Stomach (tissue), 9 donors: ENCODE results near the gene SCARB1. TPM values are rescaled to one million over a fixed set of nuclear protein-coding genes. Genes with fewer than 3 reads are reported as not detected.

Experiments
- DNase-seq, 2 donors: peaks; one replicate each; pipeline versions ENCODE4 v3.0.0 to v3.0.0-alpha.2; 2013 to 2019
- H3K27ac ChIP-seq, 5 donors: fragments of 200-600 bp in 4 of 5; sonication (generic) in 4 of 5; one replicate each; pipeline ENCODE4 v1.5.1; 2013 to 2019; ENCODE audit warnings: mild to moderate bottlenecking in 1 of 5, moderate library complexity in 1 of 5
- H3K27me3 ChIP-seq, 3 donors: fragments of 200-600 bp; sonication (generic); one replicate each; pipeline ENCODE4 v1.5.1; 2017 to 2019; ENCODE audit warnings: mixed run types in 1 of 3
- H3K36me3 ChIP-seq, 4 donors: fragments of 200-600 bp; sonication (generic); 1 replicate in 3 of 4; 2 replicates in 1 of 4; pipeline ENCODE4 v1.5.1; 2016 to 2019
- H3K4me1 ChIP-seq, 4 donors: fragments of 200-600 bp; sonication (generic); one replicate each; pipeline ENCODE4 v1.5.1; 2016 to 2019
- H3K4me3 ChIP-seq, 4 donors: fragments of 200-600 bp; sonication (generic) in 3 of 4; one replicate each; pipeline ENCODE4 v1.5.1; 2016 to 2019; ENCODE audit warnings: mild to moderate bottlenecking in 1 of 4
- H3K9me3 ChIP-seq, 4 donors: fragments of 200-600 bp; sonication (generic); one replicate each; pipeline ENCODE4 v1.5.1; 2016 to 2019
- CTCF ChIP-seq, 7 experiments: fragments of 450-650 bp in 4 of 7; fragments of 200-600 bp in 3 of 7; sonication (generic) in 3 of 7; IDR thresholded peaks; one replicate each; pipeline ENCODE4 v1.5.1; 2016 to 2019; ENCODE audit warnings: antibody characterized with exemption in 7 of 7, control low read depth in 2 of 7, mild to moderate bottlenecking in 1 of 7
- EP300 ChIP-seq: sonication (generic); formaldehyde crosslinking; IDR thresholded peaks from one replicate; pipeline ENCODE4 v1.6.1; 2017; ENCODE audit warnings: antibody characterized with exemption
- POLR2A ChIP-seq, 4 donors: fragments of 450-650 bp; IDR thresholded peaks; one replicate each; pipeline ENCODE4 v1.6.1; 2016; ENCODE audit warnings: antibody characterized with exemption in 4 of 4, control low read depth in 2 of 4, mild to moderate bottlenecking in 1 of 4, moderate library complexity in 1 of 4
- POLR2AphosphoS5 ChIP-seq, 3 donors: sonication (generic); formaldehyde crosslinking; IDR thresholded peaks; one replicate each; pipeline ENCODE4 v1.6.1; 2016; ENCODE audit warnings: antibody characterized with exemption in 3 of 3
- WGBS, 5 donors: extraction: QIAGEN DNeasy Blood & Tissue Kit in 3 of 5; methylation state at CpG; one replicate each; pipeline versions ENCODE4 v1.1.5 to v1.1.7; 2013 to 2018; 5-methylcytosine and 5-hydroxymethylcytosine counted together
- intact Hi-C: fragments of 100-400 bp; cut with DNase I; formaldehyde crosslinking; loops from one replicate; pipeline ENCODE4 v1.15.1; 2023; ENCODE audit warnings: low total_unique reads
- polyA plus RNA-seq, 3 donors: library from polyadenylated mRNA; stranded (reverse); fragments of 200-250 nt; gene quantifications; one replicate each; pipeline ENCODE4 v1.2.3, GENCODE V29; 2013
- total RNA-seq, 5 donors: library from RNA; depleted of rRNA; stranded (reverse); fragments of >200 nt; gene quantifications; one replicate each; pipeline versions ENCODE4 v1.1.0 to v1.2.3, GENCODE V29; 2014 to 2016
- donor health status: healthy with polysubstance abuse.
- donor health status: Bipolar disorder and iron deficiency.
- donor health status: healthy.

SCARB1 gene
- total and polyA plus RNA-seq, 8 donors = 2.9 to 63.7 (median 8.8) TPM

- TF ChIP-seq CTCF (IDR thresholded peaks at IDR 0.05) = no peak
- no peak for TF ChIP-seq POLR2A (IDR thresholded peaks at IDR 0.05)
- TF ChIP-seq POLR2AphosphoS5 (IDR thresholded peaks at IDR 0.05) = peak in 1 of 3 donors; percentile 18
- TF ChIP-seq EP300 = no peak
- no peaks in the 10 kb centered on the region for H3K27me3 ChIP-seq
- H3K4me1 ChIP-seq = peaks cover 0 to 29% (median 19%) of the 10 kb centered on the region in 4 donors
- no peak overlapping the region for H3K4me3 ChIP-seq
- H3K27ac ChIP-seq = peak overlapping the region in 1 of 5 donors; percentile 43
- intact Hi-C loops = no loop called here
- no peaks in the 10 kb centered on the region for H3K9me3 ChIP-seq
- H3K36me3 ChIP-seq = no peaks in the 10 kb centered on the region
- DNase-seq = peak; percentile 44 to 66
- 61 to 66% (median 63%) methylated on average over 12 of the region's 12 CpGs for WGBS, 5 donors
These were observed 16.3 kb downstream of the SCARB1 start for GRCh38 chr12:124847113-124848074.

- no peak overlapping the region for H3K27ac ChIP-seq
- 91 to 94% (median 93%) methylated on average over 37 of the region's 37 CpGs for WGBS, 5 donors
- TF ChIP-seq CTCF (IDR thresholded peaks at IDR 0.05) = no peak
- no peak for TF ChIP-seq EP300
- no peak for TF ChIP-seq POLR2AphosphoS5 (IDR thresholded peaks at IDR 0.05)
- TF ChIP-seq POLR2A (IDR thresholded peaks at IDR 0.05) = no peak
- DNase-seq = no peak
- no peaks in the 10 kb centered on the region for H3K36me3 ChIP-seq
- no peaks in the 10 kb centered on the region for H3K9me3 ChIP-seq
- H3K4me3 ChIP-seq = no peak overlapping the region
- H3K27me3 ChIP-seq = no peaks in the 10 kb centered on the region
- H3K4me1 ChIP-seq = peaks cover 0 to 31% (median 15%) of the 10 kb centered on the region in 4 donors
- intact Hi-C loops = no loop called here
These were observed 19.0 kb downstream of the SCARB1 start for GRCh38 chr12:124844411-124845397.

GRCh38 chr12:124842800-124843510, 20.7 kb downstream of the SCARB1 start:
- H3K36me3 ChIP-seq = no peaks in the 10 kb centered on the region
- no peak for TF ChIP-seq EP300
- no peak for TF ChIP-seq POLR2AphosphoS5 (IDR thresholded peaks at IDR 0.05)
- TF ChIP-seq CTCF (IDR thresholded peaks at IDR 0.05) = no peak
- no peak for TF ChIP-seq POLR2A (IDR thresholded peaks at IDR 0.05)
- intact Hi-C loops = no loop called here
- H3K9me3 ChIP-seq = no peaks in the 10 kb centered on the region
- DNase-seq = no peak
- peak overlapping the region in 2 of 5 donors; percentile 25 to 38 for H3K27ac ChIP-seq
- H3K27me3 ChIP-seq = no peaks in the 10 kb centered on the region
- 71 to 79% (median 75%) methylated on average over 16 of the region's 16 CpGs for WGBS, 5 donors
- no peak overlapping the region for H3K4me3 ChIP-seq
- H3K4me1 ChIP-seq = peaks cover 8 to 36% (median 20%) of the 10 kb centered on the region in 4 donors
